GM12891 (cell line): ENCODE results near the gene CDK8.
"Not testable (repeated sequence)": the region's sequence is repeated elsewhere in the genome, so short reads cannot be mapped to it uniquely, and the experiment has no call there.

ENCODE experiments used
- DNase-seq: peaks from one replicate; pipeline ENCODE4 v3.0.0; 2011; ENCODE audit warnings: low spot score; ENCODE audit not compliant: insufficient read length
- FAIRE-seq: peaks from 2 replicates; lab custom pipeline; 2011; peaks lifted over from hg19 to GRCh38; lab: Jason Lieb, UNC
- PAX5 ChIP-seq: IDR thresholded peaks from 2 replicates; pipeline ENCODE4 v1.6.1; 2011; ENCODE audit warnings: low read length, moderate library complexity, mild to moderate bottlenecking; ENCODE audit not compliant: insufficient read depth, severe bottlenecking
- POLR2A ChIP-seq: IDR thresholded peaks from 2 replicates; pipeline ENCODE4 v1.6.1; 2011; ENCODE audit warnings: low read depth, low read length, control low read depth
- POLR2AphosphoS5 ChIP-seq: IDR thresholded peaks from 2 replicates; pipeline ENCODE4 v1.6.1; 2011; ENCODE audit warnings: low read depth, low read length, control low read depth
- POU2F2 ChIP-seq: IDR thresholded peaks from 2 replicates; pipeline ENCODE4 v1.6.1; 2011; ENCODE audit warnings: low read depth, mild to moderate bottlenecking, control low read depth, low read length, moderate library complexity
- SPI1 ChIP-seq: IDR thresholded peaks from 2 replicates; pipeline ENCODE4 v1.6.1; 2011; ENCODE audit warnings: low read depth, low read length, control low read depth
- TAF1 ChIP-seq: IDR thresholded peaks from 2 replicates; pipeline ENCODE4 v1.6.1; 2011; ENCODE audit warnings: low read depth, low read length, control low read depth

The CDK8 gene

GRCh38 chr13:26305676-26306075 lies 51.7 kb downstream of the CDK8 start:
- FAIRE-seq (no peak), DNase-seq (no peak)
- TF ChIP-seq POU2F2 (no peak), SPI1 (no peak), POLR2A (no peak), PAX5 (no peak), POLR2AphosphoS5 (no peak), TAF1 (no peak)

- no peak for FAIRE-seq
- DNase-seq: no peak
Observed at GRCh38 chr13:26307701-26308100, 53.8 kb downstream of the CDK8 start.

DNA sequence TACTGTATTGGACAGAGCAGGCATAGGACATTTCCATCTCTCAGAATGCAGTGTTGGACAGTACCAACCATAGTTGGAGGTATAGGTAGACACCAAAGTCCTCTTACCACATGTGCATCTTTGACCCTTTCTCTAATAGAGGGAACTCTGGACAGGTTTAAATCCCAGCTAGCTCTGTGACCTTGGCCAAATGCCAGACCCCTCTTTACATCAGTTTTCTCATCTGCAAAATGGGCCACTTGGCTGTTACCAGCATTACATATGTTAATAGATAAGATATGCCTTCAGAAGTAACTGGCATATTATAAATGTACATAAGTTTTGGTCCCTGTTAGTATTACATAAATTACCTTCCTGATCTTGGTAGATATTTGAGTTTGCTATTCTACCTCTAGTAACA lies 54.3 kb downstream of the CDK8 start:
- no peak for TF ChIP-seq TAF1
- TF ChIP-seq POLR2A: no peak
- no peak for TF ChIP-seq POU2F2
- no peak for TF ChIP-seq POLR2AphosphoS5
- no peak for TF ChIP-seq SPI1
- no peak for TF ChIP-seq PAX5
- DNase-seq (no peak), FAIRE-seq (no peak)

More at GRCh38 chr13:26307701-26308100, 53.8 kb downstream of the CDK8 start:
- no peak for TF ChIP-seq POLR2A
- TF ChIP-seq PAX5: no peak
- no peak for TF ChIP-seq TAF1

DNA sequence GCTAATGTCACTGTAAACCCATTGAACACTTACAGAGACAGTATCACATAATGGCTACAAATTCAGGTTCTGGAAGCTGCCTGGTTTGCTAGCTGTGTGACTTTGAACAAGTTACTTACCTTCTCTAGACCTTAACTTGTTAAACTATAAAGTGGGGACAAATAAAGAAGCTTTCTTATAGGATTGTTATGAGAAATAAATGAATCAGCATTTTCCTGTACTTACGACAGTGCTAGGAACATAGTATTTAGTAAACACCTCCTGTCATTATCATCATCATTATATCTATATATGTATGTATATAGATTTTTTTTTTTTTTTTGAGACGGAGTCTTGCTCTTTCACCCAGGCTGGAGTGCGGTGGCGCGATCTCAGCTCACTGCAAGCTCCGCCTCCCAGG lies 54.9 kb downstream of the CDK8 start:
- FAIRE-seq: no peak
- TF ChIP-seq SPI1 (no peak), POLR2AphosphoS5 (no peak), POLR2A (no peak), POU2F2 (no peak), TAF1 (no peak), PAX5 (no peak)
- no peak for DNase-seq

- TF ChIP-seq POLR2AphosphoS5 (no peak), POU2F2 (no peak), PAX5 (no peak), TAF1 (no peak), POLR2A (no peak), SPI1 (no peak)
- no peak for FAIRE-seq
Observed at GRCh38 chr13:26310003-26310402, 56.1 kb downstream of the CDK8 start.

DNA sequence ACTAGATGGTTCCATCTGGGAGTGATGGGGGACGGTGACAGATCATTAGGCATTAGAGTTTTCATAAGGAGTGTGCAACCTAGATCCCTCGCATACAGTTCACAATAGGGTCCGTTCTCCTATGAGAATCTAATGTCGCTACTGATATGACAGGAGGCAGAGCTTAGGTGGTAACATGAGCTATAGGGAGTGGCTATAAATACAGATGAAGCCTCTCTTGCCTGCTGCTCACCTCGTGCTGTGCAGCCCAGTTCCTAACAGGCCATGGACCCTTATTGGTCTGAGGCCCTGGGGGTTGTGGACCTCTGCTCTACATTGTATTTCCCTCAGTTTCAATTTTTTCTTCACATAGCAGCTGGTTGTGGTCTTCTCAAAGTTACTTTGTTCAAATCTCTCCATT lies 56.5 kb downstream of the CDK8 start:
- no peak for FAIRE-seq
- TF ChIP-seq POU2F2 (no peak), POLR2A (no peak), POLR2AphosphoS5 (no peak), TAF1 (no peak), SPI1 (no peak), PAX5 (no peak)
- no peak for DNase-seq

More at GRCh38 chr13:26310003-26310402, 56.1 kb downstream of the CDK8 start:
- no peak for DNase-seq

- not testable (repeated sequence) for DNase-seq, FAIRE-seq
Observed at GRCh38 chr13:26312019-26312418, 58.1 kb downstream of the CDK8 start.

GRCh38 chr13:26316095-26316494 lies 62.2 kb downstream of the CDK8 start:
- not testable (repeated sequence) for DNase-seq, FAIRE-seq

- TF ChIP-seq SPI1: no peak
- no peak for TF ChIP-seq POLR2AphosphoS5
- TF ChIP-seq PAX5: no peak
- no peak for TF ChIP-seq TAF1
- no peak for TF ChIP-seq POU2F2
- no peak for TF ChIP-seq POLR2A
- DNase-seq (no peak), FAIRE-seq (no peak)
Observed at GRCh38 chr13:26320766-26321165, 66.8 kb downstream of the CDK8 start.

- TF ChIP-seq SPI1 (no peak), TAF1 (no peak), POU2F2 (no peak), POLR2A (no peak), POLR2AphosphoS5 (no peak)
- DNase-seq (no peak), FAIRE-seq (no peak)
Observed at GRCh38 chr13:26323127-26323526, 69.2 kb downstream of the CDK8 start.

GRCh38 chr13:26323764-26324163 lies 69.8 kb downstream of the CDK8 start:
- no peak for FAIRE-seq
- DNase-seq: no peak
- TF ChIP-seq TAF1 (no peak), POU2F2 (no peak), PAX5 (no peak), SPI1 (no peak), POLR2AphosphoS5 (no peak), POLR2A (no peak)
